ENCODE data around the gene SLC4A4.
A peak's percentile ranks its signal among the peaks of the same experiment; 100 is the strongest.

The SLC4A4 gene

DNA sequence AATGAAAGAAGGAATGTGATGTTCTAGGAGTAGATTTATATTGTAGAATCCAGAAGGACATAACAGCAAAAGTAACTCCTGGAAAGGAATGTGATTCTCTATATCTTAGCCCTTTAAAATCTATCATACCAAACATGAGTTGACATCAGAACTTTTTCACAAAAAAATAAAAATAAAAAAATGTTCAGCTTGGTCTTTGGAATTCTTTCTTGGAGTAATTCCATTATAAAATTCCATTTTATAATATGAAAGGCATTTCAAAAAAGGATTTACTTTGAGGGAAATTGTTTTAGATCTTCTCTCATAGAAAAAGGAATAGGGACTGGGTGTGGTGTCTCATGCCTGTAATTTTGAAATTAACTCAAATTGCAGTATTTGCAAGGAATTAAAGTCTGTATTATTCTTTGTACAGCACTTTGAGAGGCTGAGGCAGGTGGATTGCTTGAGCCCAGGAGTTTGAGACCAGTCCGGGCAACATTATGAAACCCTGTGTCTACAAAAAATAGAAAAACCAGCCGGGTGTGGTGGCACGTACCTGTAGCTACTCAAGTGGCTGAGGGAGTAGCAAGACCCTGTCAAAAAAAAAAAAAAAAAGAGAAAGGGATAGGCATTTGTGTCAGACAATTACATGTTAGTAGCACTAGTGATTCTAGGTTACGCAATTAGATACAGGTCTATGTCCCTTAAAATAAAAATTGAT, 134.9 kb downstream of the SLC4A4 start:
- peak; percentile 8 for DNase-seq (ENCODE audit: low read depth)

DNA sequence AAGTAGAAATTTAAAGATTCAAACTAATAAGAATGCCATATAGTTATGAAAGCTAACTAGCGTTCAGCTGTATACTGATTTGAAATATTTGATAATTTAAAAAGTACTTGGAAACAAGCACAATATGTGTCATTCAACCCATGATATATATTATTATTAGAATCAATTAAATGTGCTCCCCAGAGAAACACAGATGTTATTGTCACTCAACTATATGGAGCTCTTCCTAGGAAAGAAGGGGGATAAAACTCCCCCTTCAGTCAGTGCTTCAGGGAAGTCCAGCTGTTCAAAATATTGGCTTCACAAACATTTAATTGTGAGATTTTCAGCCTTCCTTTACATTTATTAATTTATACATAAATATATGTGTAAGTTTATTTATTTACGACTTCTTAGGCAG, 135.9 kb downstream of the SLC4A4 start:
- DNase-seq (ENCODE audit: low read depth) = no peak

DNA sequence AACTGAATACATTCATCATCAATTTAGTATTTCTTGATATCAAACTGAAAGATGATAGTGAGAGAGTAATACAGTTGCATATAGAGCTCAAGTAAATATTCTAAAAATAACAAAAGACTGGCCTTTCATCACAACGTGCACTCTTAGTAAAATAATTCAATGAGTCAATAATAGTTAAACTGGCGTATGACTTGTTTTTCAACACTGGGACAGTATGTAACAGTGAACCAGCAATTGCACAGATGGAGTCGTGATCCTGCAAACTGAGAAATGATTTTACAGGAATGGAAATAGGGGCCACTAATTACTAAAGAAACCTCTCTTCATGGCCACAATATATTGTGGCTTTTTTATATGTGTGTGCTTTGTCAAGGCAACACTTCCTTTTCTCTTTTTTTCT, 137.4 kb downstream of the SLC4A4 start:
- DNase-seq (ENCODE audit: low read depth) = no peak

DNA sequence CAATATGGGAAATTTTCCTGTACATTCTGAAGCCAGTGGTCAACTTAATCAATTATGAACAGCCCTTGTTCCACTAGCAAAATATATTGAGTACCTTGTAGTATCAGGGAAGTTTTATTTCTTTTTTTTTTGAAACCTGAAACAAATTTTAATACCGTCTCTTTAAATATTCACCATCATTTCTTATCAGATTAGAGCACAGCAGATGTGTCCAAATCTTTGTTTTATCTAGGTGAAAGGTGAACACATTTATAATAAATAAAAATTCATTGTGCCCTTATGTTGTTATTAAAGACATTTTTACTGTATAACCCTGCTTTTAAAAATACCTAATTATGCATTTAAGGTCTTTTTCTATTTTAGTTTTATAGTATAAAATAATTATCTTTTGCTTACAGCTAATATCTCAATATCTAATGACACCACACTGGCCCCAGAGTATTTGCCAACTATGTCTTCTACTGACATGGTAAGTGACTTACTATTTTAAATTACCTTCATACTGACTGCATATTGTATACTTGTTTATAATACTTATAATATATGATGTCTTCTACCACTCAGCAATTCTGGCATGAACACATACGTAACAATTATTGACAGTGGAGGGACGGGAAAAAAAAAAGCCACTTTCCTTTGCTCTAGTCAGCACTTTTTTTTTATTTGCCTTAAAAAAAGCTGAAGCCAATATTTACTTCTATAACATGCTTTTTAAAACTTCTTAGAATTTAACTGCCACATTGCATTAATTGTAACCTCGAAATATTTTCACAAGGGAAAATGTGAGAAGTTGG, 147.9 kb downstream of the SLC4A4 start:
- DNase-seq (ENCODE audit: low read depth) = no peak

DNA sequence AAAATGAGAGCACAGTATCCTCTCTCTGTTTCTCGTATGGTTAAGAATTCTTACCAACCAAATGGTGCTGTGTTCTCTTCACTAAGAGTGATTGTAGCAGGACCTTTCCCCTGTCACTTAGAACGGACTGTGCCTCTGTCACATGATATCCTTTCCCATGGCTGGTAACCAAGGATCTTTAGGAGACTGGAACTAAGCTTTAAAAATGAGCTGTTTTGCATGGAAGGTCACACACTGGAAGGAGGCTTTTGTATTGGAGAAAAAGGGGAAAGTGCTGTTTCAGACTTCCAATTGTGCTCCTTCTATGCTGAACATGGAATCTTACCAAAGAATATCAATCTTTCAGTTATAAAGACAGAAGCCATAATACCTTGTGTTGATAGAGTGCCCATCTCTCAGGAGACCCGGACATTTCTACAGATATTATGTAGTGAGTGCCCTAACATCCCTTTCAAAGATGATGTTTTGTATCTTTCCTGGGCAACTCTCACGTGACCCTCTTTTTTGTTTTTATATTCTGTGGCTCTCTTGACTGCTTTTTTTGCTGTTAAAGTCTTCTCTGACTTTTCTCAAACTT, 148.6 kb downstream of the SLC4A4 start:
- DNase-seq (ENCODE audit: low read depth) = no peak

DNA sequence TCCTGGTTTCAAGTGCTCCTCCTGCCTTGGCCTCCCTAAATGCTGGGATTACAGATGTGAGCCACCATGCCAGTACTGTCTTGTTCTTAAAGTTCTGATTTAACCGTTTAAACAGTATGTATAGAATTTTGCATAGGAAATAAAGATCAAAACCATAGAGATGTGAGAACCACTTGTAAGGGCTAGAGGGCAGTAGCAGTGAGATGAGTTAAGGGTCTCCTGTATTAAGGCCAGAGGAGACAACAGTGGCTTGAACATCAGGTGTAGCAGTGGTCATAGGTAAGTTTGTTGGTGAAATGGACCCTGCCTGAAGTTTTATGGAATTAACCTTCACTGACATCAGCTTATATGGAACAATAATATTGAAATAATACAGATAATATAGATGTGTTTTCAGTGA, 155.7 kb downstream of the SLC4A4 start:
- no peak for DNase-seq (ENCODE audit: low read depth)

DNA sequence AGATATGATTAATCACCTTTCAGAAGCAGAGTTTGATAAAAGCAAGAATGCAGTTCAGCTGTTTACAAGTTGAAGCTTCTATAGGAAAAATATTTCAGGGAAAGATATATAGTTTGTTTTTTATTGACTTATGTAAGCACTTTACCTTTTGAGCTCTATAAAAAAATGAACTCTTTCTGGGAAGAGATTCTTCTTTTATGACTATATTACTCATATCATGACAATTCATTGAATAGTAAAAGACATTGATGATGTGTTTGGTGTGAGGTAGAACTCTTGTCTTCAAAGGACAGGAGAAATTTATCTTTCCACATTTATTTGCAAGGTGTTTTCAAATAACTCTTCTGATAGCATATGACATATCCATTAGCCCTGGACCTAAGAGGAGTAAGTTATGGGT, 156.6 kb downstream of the SLC4A4 start:
- DNase-seq (ENCODE audit: low read depth) = no peak

DNA sequence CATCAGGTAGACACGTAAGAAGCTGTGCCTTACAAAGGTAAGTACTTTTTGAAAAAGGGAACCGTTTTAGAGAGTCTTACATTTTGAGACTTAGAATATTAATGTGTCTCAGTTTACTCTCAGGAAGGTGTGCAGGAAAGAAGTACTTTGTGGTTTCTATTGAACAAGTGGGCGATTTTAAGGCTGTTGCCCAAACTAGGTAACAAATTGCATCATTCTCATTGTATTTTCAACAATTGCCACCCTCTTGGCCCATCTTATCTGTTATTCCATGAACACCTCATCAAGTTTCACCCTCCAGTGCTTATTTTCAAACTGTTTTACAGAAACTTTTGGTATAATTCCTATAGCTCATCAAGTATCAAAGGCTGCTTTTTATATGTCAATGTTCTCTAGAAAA, 158.3 kb downstream of the SLC4A4 start:
- no peak for DNase-seq (ENCODE audit: low read depth)

DNA sequence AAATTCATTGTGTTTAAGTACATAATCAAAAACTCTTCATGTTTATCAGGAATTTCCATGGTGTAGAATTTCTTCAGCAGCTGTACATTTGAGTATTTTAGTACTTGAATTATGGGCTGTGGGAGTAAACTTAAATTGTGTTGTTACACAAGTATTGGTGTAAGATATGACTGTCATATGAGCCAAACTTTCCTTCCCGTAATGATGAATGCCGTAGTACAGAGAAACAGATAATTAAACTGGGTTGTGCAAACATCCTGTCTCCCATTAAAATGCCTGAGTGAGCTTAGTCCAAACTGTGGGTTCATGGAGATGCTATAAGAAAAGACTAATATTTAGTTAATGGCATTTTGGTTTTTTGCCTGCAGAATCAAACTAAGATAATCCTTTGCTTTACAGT, 159.2 kb downstream of the SLC4A4 start:
- no peak for DNase-seq (ENCODE audit: low read depth)

DNA sequence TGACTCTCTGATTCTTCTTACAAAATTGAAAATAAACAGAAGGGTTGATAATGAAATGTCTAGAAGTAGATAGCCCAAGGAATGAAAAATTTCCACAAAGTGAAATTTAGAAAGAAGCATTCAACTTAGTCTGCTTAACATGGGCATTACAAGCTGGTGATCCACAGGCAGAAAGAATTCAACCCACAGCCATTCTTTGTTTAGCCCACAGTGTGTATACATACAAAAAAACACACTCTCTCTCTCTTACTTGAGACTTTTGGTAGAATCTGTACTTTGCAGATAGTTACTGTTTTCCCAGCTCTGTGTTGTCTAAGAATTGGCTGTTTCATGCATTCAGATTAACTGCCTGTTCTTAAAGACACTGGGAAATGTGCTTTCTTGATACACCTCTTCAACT, 159.8 kb downstream of the SLC4A4 start:
- no peak for DNase-seq (ENCODE audit: low read depth)

DNA sequence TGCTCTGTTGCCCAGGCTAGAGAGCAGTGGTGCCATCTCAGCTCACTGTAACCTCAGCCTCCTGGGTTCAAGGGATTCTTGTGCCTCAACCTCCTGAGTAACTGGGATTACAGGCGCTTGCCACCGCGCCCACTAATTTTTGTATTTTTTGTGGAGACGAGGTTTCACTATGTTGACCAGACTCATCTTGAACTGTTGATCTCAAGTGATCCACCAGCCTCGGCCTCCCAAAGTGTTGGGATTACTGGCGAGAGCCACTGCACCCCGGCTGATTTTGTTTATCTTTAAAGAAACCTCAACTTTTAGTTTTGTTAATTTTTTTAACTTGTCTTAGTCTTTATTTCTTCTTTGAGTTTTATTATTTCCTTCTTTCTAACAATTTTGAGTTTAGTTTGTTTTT, 163.2 kb downstream of the SLC4A4 start:
- no peak for DNase-seq (ENCODE audit: low read depth)

DNA sequence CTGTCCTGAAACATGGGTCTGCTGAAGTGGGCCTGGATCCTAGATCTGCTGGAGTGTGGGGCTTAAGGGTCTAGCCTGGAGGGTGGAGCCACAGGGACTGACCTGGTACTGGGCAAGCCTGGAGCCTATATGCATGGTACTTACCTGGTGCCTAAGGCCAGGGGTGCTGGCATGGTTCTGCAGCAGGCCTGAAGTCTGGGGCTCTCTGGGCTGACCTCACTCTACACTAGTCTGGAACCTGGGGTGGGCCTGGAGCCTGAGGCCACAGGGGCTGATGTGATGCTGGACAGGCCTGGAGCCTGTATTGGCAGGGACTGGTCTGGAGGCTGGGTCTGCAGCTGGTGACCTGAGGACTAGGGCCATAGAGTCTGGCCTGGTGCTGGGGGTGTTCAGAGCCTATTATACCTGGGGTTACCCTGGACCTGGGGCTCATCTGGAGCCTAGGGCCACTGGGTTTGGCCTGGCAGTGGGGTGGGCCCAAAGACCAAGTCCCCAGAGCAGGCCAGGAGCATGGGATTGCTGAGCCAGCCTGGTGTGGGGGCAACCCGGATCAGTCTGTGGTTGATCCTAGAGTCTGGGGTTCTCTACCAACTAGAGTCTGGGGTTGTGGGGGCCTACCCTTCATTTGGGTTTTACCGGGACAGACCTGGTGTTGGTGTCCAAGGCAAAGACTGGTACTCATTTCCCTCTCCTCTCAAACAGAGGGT, 179.6 kb downstream of the SLC4A4 start:
- DNase-seq (ENCODE audit: low read depth) = no peak

DNA sequence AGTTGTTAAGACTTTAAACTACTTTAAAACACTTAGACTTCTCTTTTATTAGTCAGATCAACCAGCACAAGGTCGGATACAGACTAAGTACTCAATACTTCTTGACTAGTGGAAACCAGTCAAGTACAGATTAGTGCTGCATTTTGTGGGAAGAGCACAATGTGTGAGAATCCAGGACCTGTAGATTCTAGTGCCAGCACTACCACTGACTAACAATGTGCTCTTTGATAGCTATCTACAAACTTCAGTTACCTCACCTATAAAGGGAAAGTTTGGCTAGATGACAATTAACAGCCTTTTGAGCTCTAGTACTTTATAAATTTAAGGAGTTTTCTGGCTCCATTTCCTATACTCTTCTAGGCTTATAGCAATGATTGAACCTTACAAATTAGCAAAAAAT, 181.5 kb downstream of the SLC4A4 start:
- no peak for DNase-seq (ENCODE audit: low read depth)

DNA sequence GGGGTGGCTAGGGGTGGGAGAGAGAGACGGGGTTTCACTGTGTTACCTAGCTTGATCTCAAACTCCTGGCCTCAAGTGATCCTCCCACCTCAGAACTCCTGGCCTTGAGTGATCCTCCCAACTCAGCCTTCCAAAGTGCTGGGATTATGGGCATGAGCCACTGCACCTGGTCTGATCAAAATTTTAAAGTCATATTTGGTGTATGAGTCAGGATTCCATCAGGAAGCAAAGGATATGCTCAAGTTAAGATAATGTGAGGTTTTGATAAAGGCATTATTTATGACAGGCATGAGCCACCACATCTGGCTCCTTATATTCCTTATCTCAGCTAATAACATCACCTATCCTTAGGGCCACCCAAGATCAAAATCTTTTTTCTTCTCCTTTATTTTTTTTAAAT, 182.0 kb downstream of the SLC4A4 start:
- DNase-seq (ENCODE audit: low read depth) = peak; percentile 9

DNA sequence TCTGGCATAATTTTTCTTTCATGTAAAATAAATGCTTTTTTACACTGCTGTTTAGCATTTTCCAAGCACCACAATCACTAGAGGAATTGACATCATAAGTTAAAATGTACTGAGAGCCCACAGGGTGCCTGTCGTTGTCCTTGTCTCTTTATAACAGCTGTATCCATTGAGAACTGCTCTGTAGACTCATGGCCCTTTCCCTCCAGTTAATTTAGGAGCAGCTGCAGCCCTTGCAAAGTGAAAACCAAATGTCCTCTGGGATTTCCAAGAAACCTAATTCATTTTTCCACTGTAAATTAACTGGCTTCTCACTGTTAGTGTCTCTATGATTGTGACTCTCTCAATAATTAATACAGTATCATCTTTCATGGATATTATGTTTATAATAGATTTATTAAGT, 185.9 kb downstream of the SLC4A4 start:
- DNase-seq (ENCODE audit: low read depth) = no peak

DNA sequence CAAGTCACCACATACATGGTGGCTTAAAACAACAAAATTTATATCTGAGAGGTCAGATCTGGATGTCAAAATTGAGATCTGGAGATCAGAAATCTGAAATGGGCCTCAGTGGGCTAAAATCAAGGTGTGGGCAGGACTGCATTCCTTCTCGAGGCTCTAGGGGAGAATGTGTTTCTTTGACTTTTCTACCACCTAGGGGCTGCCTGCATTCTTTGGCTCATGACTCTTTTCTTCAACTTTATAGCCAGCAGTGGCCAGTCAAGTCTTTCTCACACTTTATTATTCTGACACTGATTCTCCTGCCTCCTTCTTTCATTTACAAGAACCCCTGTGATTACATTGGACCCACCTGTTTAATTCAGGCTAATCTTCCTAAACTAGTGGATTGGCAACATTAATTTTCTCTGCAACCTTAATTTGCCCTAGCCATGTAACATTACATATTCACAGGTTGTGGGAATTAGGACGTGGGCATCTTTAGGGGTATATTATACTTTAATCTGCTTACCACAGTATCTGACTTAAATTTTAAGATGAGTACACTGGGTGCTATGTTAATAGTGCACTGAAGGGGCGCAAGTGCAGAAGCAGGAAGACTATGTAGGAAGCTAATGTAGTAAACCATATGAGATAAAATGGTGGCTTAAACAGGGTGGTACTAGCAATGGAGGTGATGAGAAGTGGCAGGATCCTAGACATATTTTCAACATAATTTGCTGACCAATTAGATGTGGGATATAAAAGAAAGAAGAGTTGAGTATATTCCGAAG, 188.0 kb downstream of the SLC4A4 start:
- no peak for DNase-seq (ENCODE audit: low read depth)

DNA sequence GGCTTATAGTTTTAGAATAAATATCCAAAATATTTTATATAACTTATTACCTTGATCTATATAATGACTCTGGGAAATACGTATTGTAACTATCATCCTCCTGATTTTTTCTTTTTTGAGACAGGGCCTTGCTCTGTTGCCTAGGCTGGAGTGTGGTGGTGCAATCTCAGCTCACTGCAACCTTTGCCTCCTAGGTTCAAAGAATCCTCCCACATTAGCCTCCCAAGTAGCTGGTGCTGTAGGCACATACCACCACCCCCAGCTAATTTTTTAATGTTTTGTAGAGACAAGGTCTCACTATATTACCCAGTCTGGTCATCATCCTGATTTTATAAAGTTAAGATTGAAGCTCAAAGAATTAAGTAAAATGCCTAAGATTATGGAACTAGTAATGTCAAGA, 193.6 kb downstream of the SLC4A4 start:
- no peak for DNase-seq (ENCODE audit: low read depth)

DNA sequence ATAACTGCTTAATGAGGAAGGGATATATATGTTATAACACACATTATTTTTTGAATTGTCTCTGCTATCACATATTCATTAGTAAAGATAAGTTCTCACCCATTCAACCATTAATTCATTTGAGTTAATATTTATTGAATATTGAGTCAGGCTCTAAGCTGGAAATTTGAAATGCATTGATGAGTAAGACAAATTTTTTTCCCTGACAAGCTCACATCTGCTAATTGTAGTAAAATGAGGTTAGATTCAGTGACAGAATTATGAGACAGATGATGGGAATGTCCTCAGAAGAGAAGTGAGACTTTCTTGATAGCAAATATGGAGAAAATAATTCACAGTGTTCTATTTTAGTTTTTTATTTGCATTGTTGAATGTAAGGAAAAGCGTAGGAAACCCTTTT, 194.3 kb downstream of the SLC4A4 start:
- no peak for DNase-seq (ENCODE audit: low read depth)

DNA sequence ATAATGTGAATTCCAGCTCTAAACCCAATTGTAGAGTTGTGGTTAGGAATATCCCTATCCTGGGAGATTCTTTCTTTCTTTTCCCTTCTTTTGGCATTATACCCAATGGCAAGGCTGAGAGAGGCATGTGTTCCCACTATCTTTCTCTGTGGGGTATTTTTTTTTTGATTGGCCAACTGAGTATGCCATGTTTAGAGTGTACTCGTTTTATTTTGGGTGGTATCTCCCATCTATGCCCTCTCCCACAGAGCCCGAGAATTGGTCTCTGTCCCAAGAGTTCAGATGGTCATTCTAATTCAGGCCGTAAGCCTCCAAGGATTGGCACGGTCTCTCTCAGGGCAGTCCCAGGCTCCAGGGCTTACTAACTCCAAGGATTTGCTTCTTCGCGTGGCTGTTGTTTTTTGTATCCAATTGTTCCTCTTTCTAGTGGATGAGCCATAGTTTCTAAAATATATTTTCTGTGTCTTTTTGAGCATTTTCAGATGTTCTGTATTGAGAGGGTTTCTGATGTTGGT, 198.8 kb downstream of the SLC4A4 start:
- no peak for DNase-seq (ENCODE audit: low read depth)

DNA sequence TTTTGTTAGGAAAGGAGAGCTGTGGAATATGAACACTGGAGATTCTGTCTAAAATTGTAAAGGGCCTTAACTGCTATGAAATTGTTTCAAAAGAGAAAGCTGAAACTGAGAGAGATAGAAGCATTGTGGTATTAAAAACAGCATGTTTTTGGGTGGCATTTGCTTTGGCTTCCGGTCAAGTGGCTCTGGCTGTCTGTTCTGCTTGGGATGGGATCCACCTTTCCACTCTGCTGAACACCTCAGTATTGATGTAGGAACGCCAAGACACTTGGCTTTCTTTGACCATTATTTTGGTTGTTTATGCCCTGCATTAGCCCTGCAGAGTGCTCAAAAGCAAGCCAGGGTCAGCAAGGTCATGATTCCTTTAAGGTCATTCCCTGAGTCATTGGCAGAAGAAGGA, 199.7 kb downstream of the SLC4A4 start:
- DNase-seq (ENCODE audit: low read depth) = no peak

DNA sequence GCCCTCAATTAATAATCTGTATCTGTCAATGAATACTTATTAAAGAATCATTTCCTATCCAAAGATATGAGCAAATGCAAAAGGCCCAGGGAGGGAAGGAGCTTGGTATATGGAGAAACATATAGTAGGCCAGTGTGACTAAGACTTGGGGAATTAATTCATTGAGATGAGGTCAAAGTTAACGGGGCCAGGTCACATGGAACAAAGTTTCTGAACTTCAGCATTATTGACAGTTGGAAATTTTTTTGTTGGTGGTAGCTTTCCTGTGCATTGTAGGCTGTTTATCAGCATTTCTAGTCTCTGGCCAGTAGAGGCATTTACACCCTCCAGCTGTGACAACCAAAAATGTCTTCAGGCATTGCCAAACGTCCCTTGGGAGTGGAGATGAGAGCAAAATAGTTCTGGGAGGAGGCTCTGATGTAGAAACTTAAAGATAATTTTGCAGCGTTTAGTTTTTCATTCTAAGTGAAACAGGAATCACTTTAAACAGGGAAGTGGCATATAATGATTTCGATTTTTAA, 202.0 kb downstream of the SLC4A4 start:
- DNase-seq (ENCODE audit: low read depth) = no peak

DNA sequence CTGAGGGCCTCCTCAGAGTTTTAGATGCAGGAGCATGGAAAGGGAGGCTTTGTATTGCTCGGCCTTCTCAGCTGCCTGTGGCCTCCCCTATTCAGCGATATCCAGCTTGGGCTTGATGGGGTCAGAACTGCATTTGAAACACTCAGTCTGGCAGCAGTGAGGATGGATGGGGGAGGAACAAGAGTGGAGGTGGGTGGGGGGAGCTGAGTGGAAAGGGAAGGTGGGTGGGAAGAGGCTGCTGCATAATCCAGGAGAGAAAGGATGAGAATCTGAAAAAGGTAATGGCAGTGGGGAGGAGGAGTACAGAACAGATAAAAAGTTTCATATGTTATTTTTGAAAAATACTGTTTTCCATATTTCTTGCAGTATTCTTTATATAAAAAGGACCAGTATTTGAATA, 202.7 kb downstream of the SLC4A4 start:
- no peak for DNase-seq (ENCODE audit: low read depth)

Measured in HS-27A (cell line).